SKM-1 treated with dmso at 0.1 percent for 144 hours (cell line): ENCODE data around the gene DMD.
A peak's percentile ranks its signal among the peaks of the same experiment; 100 is the strongest.

Experiments used
- DNase-seq: peaks from one replicate; lab custom pipeline; 2025; ENCODE audit not compliant: unreplicated experiment; lab: John Stamatoyannopoulos, UW

DMD gene

GRCh38 chrX:31894152-31894551 is 1317.2 kb downstream of the DMD start:
- DNase-seq: no peak

GRCh38 chrX:31893525-31893924 is 1317.8 kb downstream of the DMD start:
- peak; percentile 32 for DNase-seq

DNA sequence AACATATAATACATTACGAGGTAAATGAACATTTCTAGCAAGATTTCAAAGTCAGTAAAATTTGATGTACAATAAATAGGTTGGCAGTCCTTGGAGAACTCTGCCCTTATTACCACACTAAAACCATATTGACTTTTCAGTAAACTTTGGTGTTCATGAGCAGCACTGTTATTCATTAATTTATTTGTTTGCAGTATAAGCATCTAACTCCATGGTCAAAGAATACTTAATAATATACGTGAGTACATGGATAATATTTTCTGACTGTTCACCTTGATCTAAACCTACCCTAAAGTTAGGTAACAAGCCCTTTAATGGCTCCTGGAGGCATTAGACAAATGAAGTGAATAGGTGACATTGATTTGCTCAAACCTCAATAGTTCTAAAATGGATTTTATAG is 1322.3 kb downstream of the DMD start:
- DNase-seq: no peak

- no peak for DNase-seq
Observed at GRCh38 chrX:31884535-31884934, 1326.8 kb downstream of the DMD start.

- no peak for DNase-seq
Observed at GRCh38 chrX:31872007-31872406, 1339.3 kb downstream of the DMD start.

- DNase-seq: no peak
Observed at GRCh38 chrX:31870267-31870666, 1341.1 kb downstream of the DMD start.

GRCh38 chrX:31860686-31861085 is 1350.7 kb downstream of the DMD start:
- DNase-seq: no peak

GRCh38 chrX:31858915-31859314 is 1352.4 kb downstream of the DMD start:
- no peak for DNase-seq

DNA sequence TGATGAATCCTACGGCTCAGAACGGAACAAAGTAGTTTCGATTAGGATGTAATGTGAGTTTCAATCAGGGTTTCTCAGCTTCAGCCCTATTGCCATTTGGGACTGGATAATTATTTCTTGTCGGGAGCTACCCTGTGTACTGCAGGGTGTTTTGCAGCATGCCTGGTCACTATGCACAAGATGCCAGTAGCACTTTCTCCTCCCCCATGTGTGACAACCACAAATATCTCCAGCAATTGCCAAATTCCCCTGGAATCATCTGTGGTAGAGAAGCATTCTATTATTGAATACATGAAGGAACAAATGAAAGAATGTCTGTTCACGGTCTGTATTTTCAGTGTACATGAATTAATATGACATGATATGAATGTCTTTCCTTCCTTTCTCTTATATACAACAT is 1356.6 kb downstream of the DMD start:
- no peak for DNase-seq

DNA sequence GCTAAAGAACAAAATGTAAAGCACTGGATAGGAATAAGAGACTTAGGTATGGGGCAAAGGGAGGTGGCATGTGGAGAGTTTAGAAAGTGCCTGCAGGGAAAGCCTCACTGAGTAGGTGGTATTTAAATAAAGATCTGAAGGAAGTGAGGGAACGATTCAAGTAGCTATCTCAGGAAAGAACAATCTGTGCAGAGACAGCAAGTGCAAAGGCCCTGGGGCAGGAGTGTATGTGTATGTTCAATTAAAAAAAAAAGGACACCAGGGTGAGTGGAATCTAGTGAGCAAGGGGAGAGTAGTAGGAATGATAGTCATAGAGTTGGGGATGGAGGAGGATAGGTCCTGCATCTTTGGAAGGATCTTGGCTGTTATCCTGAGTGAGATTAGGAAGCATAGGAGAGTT is 1359.6 kb downstream of the DMD start:
- DNase-seq: no peak

DNA sequence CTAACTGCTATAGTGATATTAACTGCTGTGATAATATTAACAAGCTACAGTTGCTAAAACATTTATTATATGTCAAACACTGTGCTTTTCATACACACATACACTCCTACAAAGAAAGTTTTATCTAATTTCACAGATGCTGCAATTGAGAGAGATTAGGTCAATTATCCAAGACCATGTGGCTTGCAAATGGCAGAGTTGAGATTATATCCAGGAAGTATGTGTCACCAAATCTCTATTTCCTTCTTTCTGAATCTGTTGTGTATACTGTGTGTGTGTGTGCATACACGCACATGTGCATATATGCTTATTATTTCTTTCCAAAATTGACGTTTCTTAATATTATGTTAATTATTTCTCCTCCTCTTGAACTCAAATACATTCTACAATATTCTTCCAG is 1363.6 kb downstream of the DMD start:
- DNase-seq: no peak

DNA sequence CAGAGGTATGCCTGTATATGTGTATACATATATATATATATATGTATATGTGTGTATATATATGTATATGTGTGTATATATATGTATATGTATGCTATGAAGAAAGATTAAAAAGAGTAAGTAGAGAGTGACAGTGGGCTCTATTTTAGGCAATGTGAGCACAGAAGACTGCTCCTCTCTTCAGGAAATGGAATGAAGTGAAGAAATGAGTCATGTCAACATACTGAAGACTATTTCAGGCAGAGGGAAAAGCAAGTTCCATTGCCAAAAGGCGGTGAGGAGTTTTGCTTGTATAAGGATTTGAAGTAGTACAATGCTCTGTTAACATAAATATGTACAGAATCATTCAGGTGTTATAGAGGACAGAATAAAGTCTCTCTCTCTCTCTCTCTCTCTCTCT is 1366.3 kb downstream of the DMD start:
- no peak for DNase-seq

DNA sequence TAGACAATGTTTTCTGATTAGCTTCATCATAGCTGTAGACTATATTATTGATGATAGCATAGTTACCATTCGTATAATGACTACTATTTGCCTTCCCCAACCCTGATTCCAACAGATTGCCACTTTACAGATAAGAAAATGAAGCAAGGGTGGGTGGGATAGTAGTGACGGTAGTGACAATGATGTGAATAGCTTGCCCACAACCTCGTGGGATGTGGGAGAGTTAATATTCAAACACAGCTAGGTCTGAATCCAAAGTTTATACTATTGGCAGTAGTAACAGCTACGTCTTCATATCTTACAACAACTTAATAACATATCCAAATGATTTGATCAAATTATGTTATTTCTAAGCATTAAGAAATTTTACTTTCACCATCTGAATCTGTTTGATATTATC is 1372.7 kb downstream of the DMD start:
- no peak for DNase-seq

- no peak for DNase-seq
Observed at GRCh38 chrX:31837445-31838049, 1373.8 kb downstream of the DMD start.

DNA sequence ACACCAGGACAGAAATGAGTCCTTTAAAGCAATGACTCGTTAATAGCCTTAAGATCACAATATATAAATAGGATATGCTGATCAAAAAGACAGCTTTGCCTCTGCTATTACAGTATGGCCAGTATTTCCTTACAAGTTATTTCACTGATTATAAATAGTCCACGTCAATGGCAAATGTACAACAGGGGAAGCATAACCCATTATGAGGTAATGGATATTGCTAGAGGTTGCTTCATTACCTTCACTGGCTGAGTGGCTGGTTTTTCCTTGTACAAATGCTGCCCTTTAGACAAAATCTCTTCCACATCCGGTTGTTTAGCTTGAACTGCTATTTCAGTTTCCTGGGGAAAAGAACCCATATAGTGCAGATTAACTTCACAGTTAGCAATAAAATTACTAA is 1374.9 kb downstream of the DMD start:
- no peak for DNase-seq

DNA sequence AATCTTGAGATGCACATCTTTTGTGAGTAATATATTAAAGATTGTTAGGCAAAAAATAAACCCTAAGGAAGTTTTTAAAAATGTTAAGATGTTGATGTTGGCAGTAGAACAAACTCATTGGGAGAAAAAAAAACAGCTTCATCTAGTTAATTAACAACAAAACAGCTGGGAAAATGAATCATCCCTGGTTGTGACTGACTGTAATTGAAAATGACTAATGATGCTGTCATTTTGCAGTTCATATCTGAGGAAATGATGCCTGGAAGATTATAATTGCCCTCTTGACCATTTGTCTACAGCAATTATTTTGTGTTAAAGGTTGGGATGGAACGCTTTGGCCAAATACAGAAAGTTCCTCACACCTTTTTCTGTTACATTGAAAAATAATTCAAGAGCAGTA is 1379.1 kb downstream of the DMD start:
- DNase-seq: no peak

DNA sequence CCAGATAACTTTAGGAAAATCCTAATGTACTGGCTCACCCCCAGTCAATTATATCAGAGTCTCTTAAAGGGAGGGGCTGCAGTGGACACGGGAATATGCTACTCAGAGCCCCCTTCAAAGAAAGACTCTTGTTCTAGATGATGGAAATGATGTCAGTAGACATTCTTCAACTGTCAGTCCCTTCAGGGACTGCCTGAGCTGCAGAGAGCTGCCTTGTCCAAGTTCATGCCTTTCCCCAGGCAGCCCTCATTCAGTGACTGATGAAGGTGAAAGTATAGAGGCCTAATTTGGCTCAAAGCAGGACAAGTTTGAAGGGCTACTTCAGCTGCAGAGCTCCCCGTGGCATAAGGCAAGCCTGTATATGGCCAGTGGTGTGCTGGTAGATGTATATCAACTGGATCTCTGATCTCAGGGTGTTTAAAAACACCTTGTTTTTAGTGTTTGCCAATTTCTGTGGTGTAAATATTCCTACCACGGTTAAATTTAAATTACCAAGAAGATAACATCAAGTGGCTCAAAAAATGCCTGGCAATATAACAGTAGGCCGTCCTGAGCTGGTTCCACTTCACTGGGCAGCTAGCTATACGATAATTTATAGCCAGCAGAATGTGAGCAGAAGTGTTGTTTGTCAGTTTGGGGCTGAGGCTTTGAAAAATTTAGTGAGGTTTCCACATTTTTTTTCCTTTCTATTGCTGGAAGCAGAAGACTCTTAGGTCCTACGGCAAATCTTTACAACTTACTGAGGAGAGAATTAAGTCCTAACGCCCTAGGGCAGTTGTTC is 1390.7 kb downstream of the DMD start:
- DNase-seq: no peak

DNA sequence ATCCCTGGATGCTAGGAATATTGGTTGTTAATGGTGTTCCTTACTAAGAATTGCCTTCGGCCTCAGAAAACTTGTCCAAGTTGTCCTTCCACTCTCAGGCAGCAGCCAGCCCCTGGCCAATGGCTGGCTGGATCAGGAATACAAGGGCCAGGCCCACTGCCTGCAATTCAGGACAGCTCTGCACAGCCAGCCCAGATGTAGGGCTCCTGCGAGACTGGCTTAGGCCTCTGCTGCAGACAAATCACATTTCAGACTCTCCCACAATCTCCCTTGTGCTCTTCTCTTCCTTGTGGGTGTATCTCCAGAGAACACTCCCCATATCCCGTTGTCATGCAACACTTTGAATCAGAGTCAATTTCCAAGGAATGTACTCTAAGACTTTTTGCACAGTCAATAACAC is 1391.9 kb downstream of the DMD start:
- DNase-seq: no peak

DNA sequence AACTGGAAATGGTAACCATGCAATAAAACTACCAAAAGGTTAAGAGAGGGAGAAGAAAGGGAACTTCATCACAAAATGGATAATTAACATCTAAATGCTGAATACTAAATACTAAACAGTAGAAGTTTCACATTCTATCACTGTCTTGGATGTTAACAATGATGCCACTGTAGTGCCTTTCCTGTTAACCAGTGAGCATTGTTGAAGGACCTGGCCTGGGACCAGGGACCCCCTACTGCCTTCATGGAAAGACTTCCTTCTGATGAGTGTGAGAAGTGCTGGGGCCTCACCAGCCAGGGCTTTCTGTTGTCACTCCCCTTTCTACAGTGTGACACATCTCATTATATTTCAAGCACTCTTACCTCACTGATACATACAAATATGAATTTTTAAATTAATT is 1400.2 kb downstream of the DMD start:
- DNase-seq: no peak

GRCh38 chrX:31808357-31808756 is 1403.0 kb downstream of the DMD start:
- DNase-seq: no peak

- DNase-seq: no peak
Observed at GRCh38 chrX:31807165-31807564, 1404.2 kb downstream of the DMD start.

- DNase-seq: no peak
Observed at GRCh38 chrX:31805781-31806180, 1405.6 kb downstream of the DMD start.

GRCh38 chrX:31800219-31800618 is 1411.1 kb downstream of the DMD start:
- DNase-seq: no peak
